ENCODE results near the gene METTL24.
"Not testable (repeated sequence)": the region's sequence is repeated elsewhere in the genome, so short reads cannot be mapped to it uniquely, and the experiment has no call there.

DNA sequence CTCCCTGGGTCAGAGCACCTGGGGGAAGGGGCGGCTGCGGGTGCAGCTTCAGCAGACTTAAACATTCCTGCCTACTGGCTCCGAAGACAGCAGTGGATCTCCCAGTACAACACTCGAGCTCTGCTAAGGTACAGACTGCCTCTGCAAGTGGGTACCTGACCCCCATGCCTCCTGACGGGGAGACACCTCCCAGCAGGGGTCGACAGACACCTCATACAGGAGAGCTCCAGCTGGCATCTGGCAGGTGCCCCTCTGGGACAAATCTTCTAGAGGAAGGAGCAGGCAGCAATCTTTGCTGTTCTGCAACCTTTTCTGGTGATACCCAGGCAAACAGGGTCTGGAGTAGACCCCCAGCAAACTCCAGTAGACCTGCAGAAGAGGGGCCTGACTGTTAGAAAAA is 54.5 kb downstream of the METTL24 start:
- TF ChIP-seq, protein P1, sequence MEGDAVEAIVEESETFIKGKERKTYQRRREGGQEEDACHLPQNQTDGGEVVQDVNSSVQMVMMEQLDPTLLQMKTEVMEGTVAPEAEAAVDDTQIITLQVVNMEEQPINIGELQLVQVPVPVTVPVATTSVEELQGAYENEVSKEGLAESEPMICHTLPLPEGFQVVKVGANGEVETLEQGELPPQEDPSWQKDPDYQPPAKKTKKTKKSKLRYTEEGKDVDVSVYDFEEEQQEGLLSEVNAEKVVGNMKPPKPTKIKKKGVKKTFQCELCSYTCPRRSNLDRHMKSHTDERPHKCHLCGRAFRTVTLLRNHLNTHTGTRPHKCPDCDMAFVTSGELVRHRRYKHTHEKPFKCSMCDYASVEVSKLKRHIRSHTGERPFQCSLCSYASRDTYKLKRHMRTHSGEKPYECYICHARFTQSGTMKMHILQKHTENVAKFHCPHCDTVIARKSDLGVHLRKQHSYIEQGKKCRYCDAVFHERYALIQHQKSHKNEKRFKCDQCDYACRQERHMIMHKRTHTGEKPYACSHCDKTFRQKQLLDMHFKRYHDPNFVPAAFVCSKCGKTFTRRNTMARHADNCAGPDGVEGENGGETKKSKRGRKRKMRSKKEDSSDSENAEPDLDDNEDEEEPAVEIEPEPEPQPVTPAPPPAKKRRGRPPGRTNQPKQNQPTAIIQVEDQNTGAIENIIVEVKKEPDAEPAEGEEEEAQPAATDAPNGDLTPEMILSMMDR (conservative IDR thresholded peaks at IDR 0.05; ENCODE audit: low read length) = not testable (repeated sequence)
- not testable (repeated sequence) for TF ChIP-seq EZH2phosphoT487 (IDR thresholded peaks at IDR 0.05; ENCODE audit: borderline replicate concordance)
